ENCODE measurements around the gene TSTD1. TPM values are rescaled to one million over a fixed set of nuclear protein-coding genes. Genes with fewer than 3 reads are reported as not detected.

Gene TSTD1
- total and polyA plus RNA-seq, 2 of the 8 experiments (the other 6 are each of a cell fraction or from before 2014, with no cell fraction given), result 60.9 to 314 TPM

GRCh38 chr1:161017756-161018630, 20.8 kb downstream of the TSTD1 start:
- TF ChIP-seq, protein P1, sequence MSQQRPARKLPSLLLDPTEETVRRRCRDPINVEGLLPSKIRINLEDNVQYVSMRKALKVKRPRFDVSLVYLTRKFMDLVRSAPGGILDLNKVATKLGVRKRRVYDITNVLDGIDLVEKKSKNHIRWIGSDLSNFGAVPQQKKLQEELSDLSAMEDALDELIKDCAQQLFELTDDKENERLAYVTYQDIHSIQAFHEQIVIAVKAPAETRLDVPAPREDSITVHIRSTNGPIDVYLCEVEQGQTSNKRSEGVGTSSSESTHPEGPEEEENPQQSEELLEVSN (IDR thresholded peaks at IDR 0.05), result no peak
- Histone ChIP-seq H4K8ac (ENCODE audit: extremely low read depth, insufficient read depth, low read length) (no peak overlapping the region), H3K4ac (replicated peaks; ENCODE audit: insufficient read length, low read depth, low read length) (no peak overlapping the region), H2BK15ac (ENCODE audit: low read length) (peak overlapping the region; percentile 88), H3K23me2 (ENCODE audit: low read depth, low read length) (peaks cover 11% of the 10 kb centered on the region), H2AK5ac (ENCODE audit: low read depth, low read length) (peak overlapping the region; percentile 43; the same call in 1 of the 2 replicates), H2AFZ (ENCODE audit: low read length) (no peak overlapping the region), H3K56ac (replicated peaks; ENCODE audit: insufficient read length, low read depth, low read length) (no peak overlapping the region), H4K5ac (ENCODE audit: insufficient read length, low read depth, low read length) (no peak overlapping the region), H3K23ac (ENCODE audit: insufficient read length) (no peak overlapping the region), H3K4me1 (replicated peaks in 1 of 4; ENCODE audit: control insufficient read depth in 3 of 4, insufficient read depth in 4 of 4, low read length in 3 of 4) (peaks cover 17 to 30% (median 22%) of the 10 kb centered on the region in 4 experiments), H3K79me1 (ENCODE audit: low read depth, low read length) (peaks cover 14% of the 10 kb centered on the region), H3K79me2 (ENCODE audit: control insufficient read depth in 1 of 2, insufficient read depth in 2 of 2, low read length in 2 of 2) (peaks cover 37 to 69% of the 10 kb centered on the region in 2 experiments), H3K4me2 (ENCODE audit: insufficient read depth in 1 of 2, low read depth in 2 of 2, low read length in 2 of 2) (peak overlapping the region; percentile 80 to 92), H3K9ac (replicated peaks in 1 of 4; ENCODE audit: extremely low read depth in 1 of 4, low read depth in 3 of 4, low read length in 3 of 4) (peak overlapping the region in 2 of 4 experiments; percentile 5 to 8; a peak in 2 of 7 replicates), H4K20me1 (replicated peaks in 1 of 2; ENCODE audit: control insufficient read depth in 1 of 2, insufficient read depth in 2 of 2, low read length in 2 of 2) (peaks cover 6 to 24% of the 10 kb centered on the region in 2 experiments), H3K18ac (ENCODE audit: extremely low read depth, low read length) (peak overlapping the region; percentile 36; the same call in 1 of the 2 replicates), H2BK120ac (replicated peaks; ENCODE audit: low read depth, low read length) (no peak overlapping the region), H3K14ac (ENCODE audit: insufficient read length) (no peak overlapping the region), H2BK5ac (ENCODE audit: low read depth, low read length) (peak overlapping the region; percentile 75; the same call in 1 of the 2 replicates), H2BK20ac (ENCODE audit: low read length) (0 out of 2 replicates have a peak overlapping the region, but pooled peaks have one; percentile 24), H3K36me3 (ENCODE audit: control insufficient read depth in 2 of 4, insufficient read depth in 4 of 4, low read length in 3 of 4) (peaks cover 0 to 5% (median 0%) of the 10 kb centered on the region in 4 experiments; a peak in 1 of 8 replicates), H3K4me3 (ENCODE audit: extremely low read depth in 1 of 4, insufficient read depth in 2 of 4, low read depth in 3 of 4, low read length in 4 of 4) (peak overlapping the region; percentile 3 to 96 (median 53); a peak in 6 of 8 replicates), H2BK12ac (ENCODE audit: low read depth, low read length) (0 out of 2 replicates have a peak overlapping the region, but pooled peaks have one; percentile 35), H4K91ac (replicated peaks; ENCODE audit: insufficient read length, low read length) (no peak overlapping the region), H3K27me3 (replicated peaks in 1 of 4; ENCODE audit: control insufficient read depth in 3 of 4, extremely low read depth in 1 of 4, insufficient read depth in 3 of 4, low read length in 3 of 4) (no peaks in the 10 kb centered on the region), H3K27ac (ENCODE audit: low read depth, low read length) (peak overlapping the region; percentile 15; the same call in 1 of the 2 replicates), H3K9me3 (ENCODE audit: insufficient read depth in 2 of 2, low read depth in 1 of 2, low read length in 1 of 2) (no peaks in the 10 kb centered on the region)
- POLR2A ChIA-PET (ENCODE audit: partially characterized antibody), result interaction anchor here (0.6 to 2.1 kb wide), 10 partner anchors 8 to 149 kb away, joined by 3 to 14 read pairs (median 3); partner anchors contain the start of genes NIT1, PFDN2, TSTD1 and USF1
- no peak for DNase-seq (ENCODE audit: low read depth in 1 of 2, low spot score in 2 of 2)
- WGBS, 2 experiments (ENCODE audit: extremely low coverage in 1 of 2, insufficient coverage in 1 of 2, insufficient read length in 1 of 2, insufficient replicate concordance in 2 of 2, low coverage in 1 of 2, low lambda C conversion rate in 2 of 2, missing lambda C conversion rate in 1 of 2), result 73% methylated on average over 5 of the region's 5 CpGs; no CpG with 5 or more reads in 1 of the 2 experiments
- FAIRE-seq, result no peak
- CTCF ChIA-PET (ENCODE audit: partially characterized antibody), result interaction anchor here (0.8 to 2.2 kb wide), 8 partner anchors 14 to 80 kb away, joined by 3 to 12 read pairs (median 6); partner anchors contain the start of gene KLHDC9

Data from H1 (cell line).